ENCODE measurements around the gene DPYD. TPM values are rescaled to one million over a fixed set of nuclear protein-coding genes. Genes with fewer than 3 reads are reported as not detected.

DPYD gene
- 7.0 and 7.6 TPM in 2 replicates for total RNA-seq (2022)
- Bru-seq, nascent RNA = percentile 51 among the genes with signal in this experiment
- BruChase-seq, experiment 1, labeled RNA remaining after a 2-hour chase = percentile 43 among the genes with signal in this experiment
- BruChase-seq, experiment 2, labeled RNA remaining after a 6-hour chase = percentile 38 among the genes with signal in this experiment
- long read RNA-seq, full-length matches to known transcripts = 7 of 12 reads
- long read RNA-seq, partial matches to known transcripts = 1 of 12 reads
- long read RNA-seq, other reads (novel, unspliced or antisense) = 4 of 12 reads

GRCh38 chr1:97920832-97921571 lies at the start of gene DPYD:
Gene DPYD, minus strand, starts transcription at chr1:97921034. Its CDS starts 112 bp downstream, at chr1:97920922.
- H3K36me3 ChIP-seq (ENCODE audit: control insufficient read depth, insufficient read depth, low read length) = no peaks in the 10 kb centered on the region
- H3K27me3 Mint-ChIP-seq (ENCODE audit: insufficient read depth, unreplicated experiment) = no peaks in the 10 kb centered on the region
- peak within 1 kb of the TSS; percentile 91 for H3K4me3 Mint-ChIP-seq (ENCODE audit: unreplicated experiment)
- H3K27me3 ChIP-seq (replicated peaks; ENCODE audit: control insufficient read depth, insufficient read depth, low read length) = no peaks in the 10 kb centered on the region
- CTCF ChIA-PET = interaction anchor here (0.7 kb wide), 1 partner anchor 437 kb away, joined by 7 read pairs; no protein-coding TSS in a partner anchor
- H3K36me3 Mint-ChIP-seq (ENCODE audit: insufficient read depth, unreplicated experiment) = no peaks in the 10 kb centered on the region
- peak; percentile 81 to 85 for DNase-seq
- no peaks in the 10 kb centered on the region for H3K9me3 Mint-ChIP-seq (ENCODE audit: unreplicated experiment)
- H3K4me1 ChIP-seq = no peaks in the 10 kb centered on the region
- POLR2A ChIA-PET = interaction anchor here (0.6 kb wide), 2 partner anchors 169 to 818 kb away, joined by 3 to 5 read pairs; no protein-coding TSS in a partner anchor
- no TSS peak for BruUV-seq (replicated peaks)
- H3K9me3 ChIP-seq = no peaks in the 10 kb centered on the region
- H3K27ac Mint-ChIP-seq (ENCODE audit: unreplicated experiment) = no peak within 1 kb of the TSS
- peaks cover 13% of the 10 kb centered on the region for H3K4me1 Mint-ChIP-seq (ENCODE audit: low read depth, unreplicated experiment)
- peak within 1 kb of the TSS; percentile 59 for H3K4me3 ChIP-seq (ENCODE audit: low read depth, low read length)
- intact Hi-C loops (cut with micrococcal nuclease; ENCODE audit: unreplicated experiment) = loop anchor here (1.0 to 5.0 kb wide), 2 partner anchors 356 to 536 kb away; no protein-coding TSS in a partner anchor
- TF ChIP-seq, protein P1, sequence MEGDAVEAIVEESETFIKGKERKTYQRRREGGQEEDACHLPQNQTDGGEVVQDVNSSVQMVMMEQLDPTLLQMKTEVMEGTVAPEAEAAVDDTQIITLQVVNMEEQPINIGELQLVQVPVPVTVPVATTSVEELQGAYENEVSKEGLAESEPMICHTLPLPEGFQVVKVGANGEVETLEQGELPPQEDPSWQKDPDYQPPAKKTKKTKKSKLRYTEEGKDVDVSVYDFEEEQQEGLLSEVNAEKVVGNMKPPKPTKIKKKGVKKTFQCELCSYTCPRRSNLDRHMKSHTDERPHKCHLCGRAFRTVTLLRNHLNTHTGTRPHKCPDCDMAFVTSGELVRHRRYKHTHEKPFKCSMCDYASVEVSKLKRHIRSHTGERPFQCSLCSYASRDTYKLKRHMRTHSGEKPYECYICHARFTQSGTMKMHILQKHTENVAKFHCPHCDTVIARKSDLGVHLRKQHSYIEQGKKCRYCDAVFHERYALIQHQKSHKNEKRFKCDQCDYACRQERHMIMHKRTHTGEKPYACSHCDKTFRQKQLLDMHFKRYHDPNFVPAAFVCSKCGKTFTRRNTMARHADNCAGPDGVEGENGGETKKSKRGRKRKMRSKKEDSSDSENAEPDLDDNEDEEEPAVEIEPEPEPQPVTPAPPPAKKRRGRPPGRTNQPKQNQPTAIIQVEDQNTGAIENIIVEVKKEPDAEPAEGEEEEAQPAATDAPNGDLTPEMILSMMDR (IDR thresholded peaks at IDR 0.05; ENCODE audit: insufficient read depth in 1 of 2, low read depth in 1 of 2, low read length in 1 of 2, severe bottlenecking in 1 of 2, unreplicated experiment in 1 of 2) = no peak

DNA sequence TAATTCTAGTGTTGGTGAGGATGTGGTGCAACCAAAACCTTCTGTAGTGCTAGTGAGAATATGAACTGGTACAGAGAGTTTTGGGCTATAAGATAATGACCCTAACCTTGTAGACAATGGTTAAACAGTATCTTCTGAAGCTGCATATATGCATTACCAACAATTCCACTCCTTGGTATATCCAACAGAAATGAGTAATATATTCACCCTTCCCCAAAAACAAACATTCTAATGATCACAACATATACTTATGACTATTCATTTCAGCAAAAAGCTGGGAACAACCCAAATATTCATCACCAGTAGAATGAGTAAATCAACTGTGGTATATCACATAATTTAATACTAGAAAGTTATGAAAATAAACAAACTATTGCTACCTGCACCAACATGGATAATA lies 39.6 kb upstream of the DPYD start:
- Mint-ChIP-seq H3K9me3 (ENCODE audit: unreplicated experiment) (no peaks in the 10 kb centered on the region), H3K27me3 (ENCODE audit: insufficient read depth, unreplicated experiment) (peaks cover 7% of the 10 kb centered on the region)
- CTCF ChIA-PET = no interaction called here

DNA sequence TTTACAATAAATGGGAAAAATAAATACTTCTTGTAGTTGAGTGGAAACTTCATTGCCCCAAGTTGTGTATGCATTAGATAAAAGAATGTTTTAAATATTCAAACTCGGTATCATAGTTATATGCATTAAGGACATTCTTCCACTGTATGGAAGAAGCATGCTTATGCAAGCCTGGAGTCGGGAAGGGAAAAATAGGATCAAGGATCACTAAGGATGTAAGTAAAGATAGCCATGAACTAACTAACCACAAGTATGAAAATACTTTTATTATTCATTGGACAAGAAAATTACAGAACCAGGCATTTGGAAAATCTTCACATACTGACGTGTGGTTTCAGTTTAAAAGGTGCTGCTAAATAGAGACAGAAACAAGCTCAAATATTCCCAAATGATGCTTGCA lies 26.9 kb upstream of the DPYD start:
- Mint-ChIP-seq H3K27ac (ENCODE audit: unreplicated experiment) (no peak overlapping the region), H3K4me3 (ENCODE audit: unreplicated experiment) (no peak overlapping the region), H3K4me1 (ENCODE audit: low read depth, unreplicated experiment) (no peaks in the 10 kb centered on the region), H3K9me3 (ENCODE audit: unreplicated experiment) (no peaks in the 10 kb centered on the region), H3K36me3 (ENCODE audit: insufficient read depth, unreplicated experiment) (no peaks in the 10 kb centered on the region), H3K27me3 (ENCODE audit: insufficient read depth, unreplicated experiment) (no peaks in the 10 kb centered on the region)
- Histone ChIP-seq H3K9me3 (no peaks in the 10 kb centered on the region), H3K27me3 (replicated peaks; ENCODE audit: control insufficient read depth, insufficient read depth, low read length) (no peaks in the 10 kb centered on the region), H3K36me3 (ENCODE audit: control insufficient read depth, insufficient read depth, low read length) (no peaks in the 10 kb centered on the region), H3K4me3 (ENCODE audit: low read depth, low read length) (no peak overlapping the region), H3K4me1 (no peaks in the 10 kb centered on the region)
- DNase-seq = no peak
- POLR2A ChIA-PET = no interaction called here
- intact Hi-C loops (cut with micrococcal nuclease; ENCODE audit: unreplicated experiment) = no loop called here
- TF ChIP-seq, protein P1 (IDR thresholded peaks at IDR 0.05; ENCODE audit: insufficient read depth in 1 of 2, low read depth in 1 of 2, low read length in 1 of 2, severe bottlenecking in 1 of 2, unreplicated experiment in 1 of 2) = no peak
- no TSS peak for BruUV-seq (replicated peaks)
- CTCF ChIA-PET = no interaction called here

More for the DNA sequence above, 39.6 kb upstream of the DPYD start:
- Mint-ChIP-seq H3K27ac (ENCODE audit: unreplicated experiment) (no peak overlapping the region), H3K4me3 (ENCODE audit: unreplicated experiment) (no peak overlapping the region), H3K4me1 (ENCODE audit: low read depth, unreplicated experiment) (no peaks in the 10 kb centered on the region), H3K36me3 (ENCODE audit: insufficient read depth, unreplicated experiment) (no peaks in the 10 kb centered on the region)
- POLR2A ChIA-PET = no interaction called here
- no peaks in the 10 kb centered on the region for H3K4me1 ChIP-seq
- no peak overlapping the region for H3K4me3 ChIP-seq (ENCODE audit: low read depth, low read length)
- no peaks in the 10 kb centered on the region for H3K9me3 ChIP-seq
- H3K27me3 ChIP-seq (replicated peaks; ENCODE audit: control insufficient read depth, insufficient read depth, low read length) = no peaks in the 10 kb centered on the region
- intact Hi-C loops (cut with micrococcal nuclease; ENCODE audit: unreplicated experiment) = no loop called here
- BruUV-seq (replicated peaks) = no TSS peak
- TF ChIP-seq, protein P1 (IDR thresholded peaks at IDR 0.05; ENCODE audit: insufficient read depth in 1 of 2, low read depth in 1 of 2, low read length in 1 of 2, severe bottlenecking in 1 of 2, unreplicated experiment in 1 of 2) = no peak
- no peak for DNase-seq
- H3K36me3 ChIP-seq (ENCODE audit: control insufficient read depth, insufficient read depth, low read length) = no peaks in the 10 kb centered on the region
